HepG2 (cell line): ENCODE results near the gene TUBB3. TPM values are rescaled to one million over a fixed set of nuclear protein-coding genes. Genes with fewer than 3 reads are reported as not detected.

ENCODE experiments used
- ATF7-NPFF ChIP-seq: sonication (generic); formaldehyde crosslinking; IDR thresholded peaks from 2 replicates; pipeline ENCODE4 v1.8.1; 2023; ENCODE audit warnings: mild to moderate bottlenecking, low read depth, missing genetic modification reagents, moderate library complexity
- CC2D1A ChIP-seq: sonication (generic); formaldehyde crosslinking; IDR thresholded peaks from 2 replicates; pipeline ENCODE4 v1.8.1; 2023; ENCODE audit warnings: mild to moderate bottlenecking, missing genetic modification reagents
- HHEX ChIP-seq: IDR thresholded peaks from 2 replicates; pipeline ENCODE4 v1.6.1; 2016; ENCODE audit warnings: control low read depth
- HNRNPK ChIP-seq: fragments of 200-400 bp; formaldehyde crosslinking; IDR thresholded peaks from 2 replicates; pipeline ENCODE4 v1.6.1; 2018; ENCODE audit warnings: low read length, low read depth, moderate library complexity, mild to moderate bottlenecking; ENCODE audit not compliant: poor library complexity, severe bottlenecking
- KLF13 ChIP-seq: sonication (generic); formaldehyde crosslinking; IDR thresholded peaks from 2 replicates; pipeline ENCODE4 v1.4.0; 2020; ENCODE audit warnings: mild to moderate bottlenecking, missing genetic modification reagents
- MIER2 ChIP-seq: IDR thresholded peaks from 2 replicates; pipeline ENCODE4 v1.6.1; 2016; ENCODE audit warnings: missing biosample characterization, missing genetic modification reagents
- NFKB2 ChIP-seq: sonication (generic); formaldehyde crosslinking; IDR thresholded peaks from 2 replicates; pipeline ENCODE4 v1.4.0; 2020; ENCODE audit warnings: missing genetic modification reagents, borderline replicate concordance
- PCBP2 ChIP-seq: fragments of 200-400 bp; formaldehyde crosslinking; optimal IDR thresholded peaks from 2 replicates; pipeline ENCODE3; 2018; ENCODE audit warnings: low read length, low read depth; ENCODE audit not compliant: poor library complexity, severe bottlenecking
- SIX1 ChIP-seq: sonication (generic); formaldehyde crosslinking; IDR thresholded peaks from 2 replicates; pipeline ENCODE4 v1.4.0; 2020; ENCODE audit warnings: missing genetic modification reagents, borderline replicate concordance
- SMAD1 ChIP-seq: sonication (generic); formaldehyde crosslinking; IDR thresholded peaks from 2 replicates; pipeline ENCODE4 v1.4.0; 2020; ENCODE audit warnings: missing genetic modification reagents, low read depth, mild to moderate bottlenecking, borderline replicate concordance
- ZBTB38 ChIP-seq: sonication (generic); formaldehyde crosslinking; IDR thresholded peaks from 2 replicates; pipeline ENCODE4 v1.5.1; 2020; ENCODE audit warnings: mild to moderate bottlenecking, missing genetic modification reagents
- ZFY ChIP-seq: sonication (generic); formaldehyde crosslinking; IDR thresholded peaks from 2 replicates; pipeline ENCODE4 v1.4.0; 2020; ENCODE audit warnings: missing genetic modification reagents
- ZNF136 ChIP-seq: sonication (generic); formaldehyde crosslinking; IDR thresholded peaks from 2 replicates; pipeline ENCODE4 v1.8.1; 2022; ENCODE audit warnings: low read depth, mild to moderate bottlenecking, moderate library complexity, missing genetic modification reagents
- ZNF7 ChIP-seq: IDR thresholded peaks from 2 replicates; pipeline ENCODE4 v1.6.1; 2016; ENCODE audit warnings: missing biosample characterization, missing genetic modification reagents
- ZNF720 ChIP-seq: sonication (generic); formaldehyde crosslinking; IDR thresholded peaks from 2 replicates; pipeline ENCODE4 v1.4.0; 2020; ENCODE audit warnings: missing genetic modification reagents
- ZNF788 ChIP-seq: sonication (generic); formaldehyde crosslinking; IDR thresholded peaks from 2 replicates; pipeline ENCODE4 v1.5.0; 2020; ENCODE audit warnings: mild to moderate bottlenecking, missing genetic modification reagents, borderline replicate concordance
- polyA plus RNA-seq, 8 experiments: library from polyadenylated mRNA; depleted of rRNA in 3 of 8; stranded (reverse) in 7 of 8; unstranded in 1 of 8; fragments of >200 nt; fragmentation: Illumina TruSeq in 4 of 8; extraction: Trizol in 4 of 8; gene quantifications; 2 replicates each; pipeline versions ENCODE4 v1.2.1 to v1.2.3, GENCODE V29; 2011 to 2016; ENCODE audit warnings: low read depth in 4 of 8, missing spikeins in 1 of 8, mixed read lengths in 1 of 8; ENCODE audit not compliant: insufficient read depth in 1 of 8
- total RNA-seq, 5 experiments: library from RNA; depleted of rRNA; stranded (reverse); fragments of >200 nt; fragmentation: Illumina TruSeq; extraction: Trizol; gene quantifications; 2 replicates each; pipeline ENCODE4 v1.2.3, GENCODE V29; 2016; ENCODE audit warnings: low read depth in 1 of 5
- TF ChIP-seq, protein P1 (sequence below): sonication (generic); formaldehyde crosslinking; IDR thresholded peaks from 2 replicates; pipeline ENCODE4 v1.5.0; 2020; ENCODE audit warnings: missing genetic modification reagents, mild to moderate bottlenecking, borderline replicate concordance
- TF ChIP-seq, protein P2 (sequence below): sonication (generic); formaldehyde crosslinking; conservative IDR thresholded peaks from 2 replicates; pipeline ENCODE4 v1.8.0; 2022; ENCODE audit warnings: missing genetic modification reagents
- TF ChIP-seq, protein P3 (sequence below), 2 experiments: IDR thresholded peaks; 2 replicates each; pipeline ENCODE4 v1.6.1; 2011 to 2012; ENCODE audit warnings: low read length in 2 of 2, borderline replicate concordance in 1 of 2, low read depth in 1 of 2, mild to moderate bottlenecking in 1 of 2, moderate library complexity in 1 of 2
- TF ChIP-seq, protein P4 (sequence below): sonication (generic); formaldehyde crosslinking; IDR thresholded peaks from 2 replicates; pipeline ENCODE4 v1.8.1; 2023; ENCODE audit warnings: mild to moderate bottlenecking, missing genetic modification reagents

The TUBB3 gene
- total and polyA plus RNA-seq, 2 of the 13 experiments (the other 11 are each of a cell fraction or from before 2014, with no cell fraction given), result 110 to 185 TPM

DNA sequence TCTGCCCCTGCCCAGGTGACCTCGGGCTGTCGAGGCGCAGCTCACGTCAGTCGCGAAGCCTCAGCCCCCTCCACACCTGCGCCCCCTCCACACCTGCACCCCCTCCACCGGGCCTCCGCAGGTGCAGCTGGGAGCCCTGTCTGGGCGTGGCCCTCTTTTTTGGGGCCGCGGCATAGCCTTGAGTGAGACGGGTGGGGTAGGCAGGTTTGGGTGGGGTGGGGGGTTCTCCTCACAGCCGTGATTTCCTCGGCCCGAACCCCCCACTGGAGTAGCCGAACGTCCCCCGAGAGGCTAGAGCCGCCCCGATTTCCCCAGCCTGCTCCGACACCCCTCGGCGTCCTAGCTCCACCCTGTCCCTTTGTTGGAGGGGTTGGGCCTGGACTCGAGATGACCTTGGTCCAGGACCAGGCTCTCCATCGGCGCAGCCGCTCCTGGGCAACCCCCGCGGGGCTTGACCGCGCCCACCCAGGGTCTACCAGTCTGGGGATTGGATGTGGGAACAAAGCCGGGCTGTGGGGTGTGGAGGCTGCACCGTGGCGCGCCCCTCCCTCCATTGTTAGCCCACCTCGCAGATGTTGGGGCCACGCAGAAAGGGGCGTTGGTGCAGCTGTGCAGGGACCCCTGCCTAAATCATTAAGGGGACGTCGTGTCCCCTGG is 626 bp downstream of the TUBB3 start (continued):
- TF ChIP-seq, protein P1, sequence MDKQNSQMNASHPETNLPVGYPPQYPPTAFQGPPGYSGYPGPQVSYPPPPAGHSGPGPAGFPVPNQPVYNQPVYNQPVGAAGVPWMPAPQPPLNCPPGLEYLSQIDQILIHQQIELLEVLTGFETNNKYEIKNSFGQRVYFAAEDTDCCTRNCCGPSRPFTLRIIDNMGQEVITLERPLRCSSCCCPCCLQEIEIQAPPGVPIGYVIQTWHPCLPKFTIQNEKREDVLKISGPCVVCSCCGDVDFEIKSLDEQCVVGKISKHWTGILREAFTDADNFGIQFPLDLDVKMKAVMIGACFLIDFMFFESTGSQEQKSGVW (CRISPR knock-in tag), result no peak
- 0 out of 2 replicates have a peak, but pooled peaks have one; percentile 44 for TF ChIP-seq KLF13
- TF ChIP-seq ZNF7 (CRISPR knock-in tag), result no peak
- TF ChIP-seq ZNF788, result peak; percentile 20; the same call in 1 of the 2 replicates
- TF ChIP-seq MIER2, result 0 out of 2 replicates have a peak, but pooled peaks have one; percentile 2
- TF ChIP-seq ZBTB38, result no peak
- TF ChIP-seq HHEX (CRISPR knock-in tag), result no peak
- TF ChIP-seq SIX1 (CRISPR knock-in tag), result no peak
- 0 out of 2 replicates have a peak, but pooled peaks have one; percentile 14 for TF ChIP-seq NFKB2 (CRISPR knock-in tag)
- TF ChIP-seq ZFY (CRISPR knock-in tag), result no peak
- no peak for TF ChIP-seq SMAD1 (CRISPR knock-in tag)
- 0 out of 2 replicates have a peak, but pooled peaks have one; percentile 6 for TF ChIP-seq ATF7-NPFF (CRISPR knock-in tag)
- TF ChIP-seq ZNF136 (CRISPR knock-in tag), result no peak
- no peak for TF ChIP-seq PCBP2
- TF ChIP-seq, protein P2, sequence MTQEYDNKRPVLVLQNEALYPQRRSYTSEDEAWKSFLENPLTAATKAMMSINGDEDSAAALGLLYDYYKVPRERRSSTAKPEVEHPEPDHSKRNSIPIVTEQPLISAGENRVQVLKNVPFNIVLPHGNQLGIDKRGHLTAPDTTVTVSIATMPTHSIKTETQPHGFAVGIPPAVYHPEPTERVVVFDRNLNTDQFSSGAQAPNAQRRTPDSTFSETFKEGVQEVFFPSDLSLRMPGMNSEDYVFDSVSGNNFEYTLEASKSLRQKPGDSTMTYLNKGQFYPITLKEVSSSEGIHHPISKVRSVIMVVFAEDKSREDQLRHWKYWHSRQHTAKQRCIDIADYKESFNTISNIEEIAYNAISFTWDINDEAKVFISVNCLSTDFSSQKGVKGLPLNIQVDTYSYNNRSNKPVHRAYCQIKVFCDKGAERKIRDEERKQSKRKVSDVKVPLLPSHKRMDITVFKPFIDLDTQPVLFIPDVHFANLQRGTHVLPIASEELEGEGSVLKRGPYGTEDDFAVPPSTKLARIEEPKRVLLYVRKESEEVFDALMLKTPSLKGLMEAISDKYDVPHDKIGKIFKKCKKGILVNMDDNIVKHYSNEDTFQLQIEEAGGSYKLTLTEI (CRISPR knock-in tag), result no peak
- TF ChIP-seq, protein P3, sequence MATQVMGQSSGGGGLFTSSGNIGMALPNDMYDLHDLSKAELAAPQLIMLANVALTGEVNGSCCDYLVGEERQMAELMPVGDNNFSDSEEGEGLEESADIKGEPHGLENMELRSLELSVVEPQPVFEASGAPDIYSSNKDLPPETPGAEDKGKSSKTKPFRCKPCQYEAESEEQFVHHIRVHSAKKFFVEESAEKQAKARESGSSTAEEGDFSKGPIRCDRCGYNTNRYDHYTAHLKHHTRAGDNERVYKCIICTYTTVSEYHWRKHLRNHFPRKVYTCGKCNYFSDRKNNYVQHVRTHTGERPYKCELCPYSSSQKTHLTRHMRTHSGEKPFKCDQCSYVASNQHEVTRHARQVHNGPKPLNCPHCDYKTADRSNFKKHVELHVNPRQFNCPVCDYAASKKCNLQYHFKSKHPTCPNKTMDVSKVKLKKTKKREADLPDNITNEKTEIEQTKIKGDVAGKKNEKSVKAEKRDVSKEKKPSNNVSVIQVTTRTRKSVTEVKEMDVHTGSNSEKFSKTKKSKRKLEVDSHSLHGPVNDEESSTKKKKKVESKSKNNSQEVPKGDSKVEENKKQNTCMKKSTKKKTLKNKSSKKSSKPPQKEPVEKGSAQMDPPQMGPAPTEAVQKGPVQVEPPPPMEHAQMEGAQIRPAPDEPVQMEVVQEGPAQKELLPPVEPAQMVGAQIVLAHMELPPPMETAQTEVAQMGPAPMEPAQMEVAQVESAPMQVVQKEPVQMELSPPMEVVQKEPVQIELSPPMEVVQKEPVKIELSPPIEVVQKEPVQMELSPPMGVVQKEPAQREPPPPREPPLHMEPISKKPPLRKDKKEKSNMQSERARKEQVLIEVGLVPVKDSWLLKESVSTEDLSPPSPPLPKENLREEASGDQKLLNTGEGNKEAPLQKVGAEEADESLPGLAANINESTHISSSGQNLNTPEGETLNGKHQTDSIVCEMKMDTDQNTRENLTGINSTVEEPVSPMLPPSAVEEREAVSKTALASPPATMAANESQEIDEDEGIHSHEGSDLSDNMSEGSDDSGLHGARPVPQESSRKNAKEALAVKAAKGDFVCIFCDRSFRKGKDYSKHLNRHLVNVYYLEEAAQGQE (IDR thresholded peaks at IDR 0.05; ENCODE audit: borderline replicate concordance in 1 of 2, low read depth in 1 of 2, low read length in 2 of 2), result no peak
- no peak for TF ChIP-seq CC2D1A
- TF ChIP-seq ZNF720 (CRISPR knock-in tag), result no peak
- TF ChIP-seq, protein P4, sequence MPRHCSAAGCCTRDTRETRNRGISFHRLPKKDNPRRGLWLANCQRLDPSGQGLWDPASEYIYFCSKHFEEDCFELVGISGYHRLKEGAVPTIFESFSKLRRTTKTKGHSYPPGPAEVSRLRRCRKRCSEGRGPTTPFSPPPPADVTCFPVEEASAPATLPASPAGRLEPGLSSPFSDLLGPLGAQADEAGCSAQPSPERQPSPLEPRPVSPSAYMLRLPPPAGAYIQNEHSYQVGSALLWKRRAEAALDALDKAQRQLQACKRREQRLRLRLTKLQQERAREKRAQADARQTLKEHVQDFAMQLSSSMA (CRISPR knock-in tag), result no peak
- peak; percentile 37 for TF ChIP-seq HNRNPK
